GM18867 (cell line): ENCODE data around the gene BUD13.
"Not testable (repeated sequence)": the region's sequence is repeated elsewhere in the genome, so short reads cannot be mapped to it uniquely, and the experiment has no call there.

Source experiments
- ATAC-seq: cut with Tn5 transposase; IDR thresholded peaks from one replicate; pipeline ENCODE4 v1.9.1; 2021; ENCODE audit warnings: mild to moderate bottlenecking, moderate library complexity; ENCODE audit not compliant: unreplicated experiment

The BUD13 gene

GRCh38 chr11:116762132-116762531 lies 10.7 kb downstream of the BUD13 start:
- ATAC-seq = no peak

GRCh38 chr11:116756044-116756443 lies 16.7 kb downstream of the BUD13 start:
- ATAC-seq = not testable (repeated sequence)

- no peak for ATAC-seq
Measured at GRCh38 chr11:116750070-116750718, 22.6 kb downstream of the BUD13 start.

- no peak for ATAC-seq
Measured at GRCh38 chr11:116742104-116742503, 30.7 kb downstream of the BUD13 start.

- ATAC-seq = no peak
Measured at GRCh38 chr11:116740741-116741140, 32.0 kb downstream of the BUD13 start.

- no peak for ATAC-seq
Measured at GRCh38 chr11:116738975-116739374, 33.8 kb downstream of the BUD13 start.

GRCh38 chr11:116736763-116737162 lies 36.0 kb downstream of the BUD13 start:
- no peak for ATAC-seq

GRCh38 chr11:116733969-116734508 lies 38.7 kb downstream of the BUD13 start:
- no peak for ATAC-seq

- ATAC-seq = peak; percentile 26
Measured at GRCh38 chr11:116733043-116733755, 39.6 kb downstream of the BUD13 start.

- ATAC-seq = peak; percentile 90
Measured at GRCh38 chr11:116732271-116733042, 40.3 kb downstream of the BUD13 start.

GRCh38 chr11:116731821-116732220 lies 41.0 kb downstream of the BUD13 start:
- ATAC-seq = no peak

GRCh38 chr11:116731097-116731761 lies 41.6 kb downstream of the BUD13 start:
- no peak for ATAC-seq

GRCh38 chr11:116730601-116731000 lies 42.2 kb downstream of the BUD13 start:
- no peak for ATAC-seq

GRCh38 chr11:116730241-116730561 lies 42.6 kb downstream of the BUD13 start:
- no peak for ATAC-seq

- no peak for ATAC-seq
Measured at GRCh38 chr11:116729501-116730240, 43.1 kb downstream of the BUD13 start.

GRCh38 chr11:116727990-116728389 lies 44.8 kb downstream of the BUD13 start:
- ATAC-seq = no peak

GRCh38 chr11:116725434-116726221 lies 47.2 kb downstream of the BUD13 start:
- ATAC-seq = no peak

- no peak for ATAC-seq
Measured at GRCh38 chr11:116724813-116725212, 48.0 kb downstream of the BUD13 start.

- no peak for ATAC-seq
Measured at GRCh38 chr11:116723511-116723910, 49.3 kb downstream of the BUD13 start.

- no peak for ATAC-seq
Measured at GRCh38 chr11:116721988-116722387, 50.8 kb downstream of the BUD13 start.
